GM18909 (cell line): ENCODE measurements around the gene HECTD4.
"Not testable (repeated sequence)": the region's sequence is repeated elsewhere in the genome, so short reads cannot be mapped to it uniquely, and the experiment has no call there.

ENCODE experiments used
- ATAC-seq: cut with Tn5 transposase; IDR thresholded peaks from one replicate; pipeline ENCODE4 v1.9.1; 2021; ENCODE audit warnings: mild to moderate bottlenecking; ENCODE audit not compliant: unreplicated experiment, poor library complexity

Gene HECTD4

GRCh38 chr12:112220628-112221027 is 161.6 kb downstream of the HECTD4 start:
- ATAC-seq = not testable (repeated sequence)

GRCh38 chr12:112219195-112219594 is 163.0 kb downstream of the HECTD4 start:
- no peak for ATAC-seq

- no peak for ATAC-seq
Observed at GRCh38 chr12:112218150-112218549, 164.1 kb downstream of the HECTD4 start.

GRCh38 chr12:112217647-112218046 is 164.6 kb downstream of the HECTD4 start:
- ATAC-seq = no peak

- ATAC-seq = no peak
Observed at GRCh38 chr12:112216223-112216622, 166.0 kb downstream of the HECTD4 start.

GRCh38 chr12:112214064-112214463 is 168.2 kb downstream of the HECTD4 start:
- ATAC-seq = no peak

- no peak for ATAC-seq
Observed at GRCh38 chr12:112208301-112208910, 173.8 kb downstream of the HECTD4 start.

- ATAC-seq = no peak
Observed at GRCh38 chr12:112207397-112207924, 174.8 kb downstream of the HECTD4 start.

GRCh38 chr12:112206944-112207343 is 175.3 kb downstream of the HECTD4 start:
- no peak for ATAC-seq

- no peak for ATAC-seq
Observed at GRCh38 chr12:112199136-112199535, 183.1 kb downstream of the HECTD4 start.

- no peak for ATAC-seq
Observed at GRCh38 chr12:112198120-112198733, 184.0 kb downstream of the HECTD4 start.

- no peak for ATAC-seq
Observed at GRCh38 chr12:112196196-112196875, 185.9 kb downstream of the HECTD4 start.

GRCh38 chr12:112194601-112195247 is 187.5 kb downstream of the HECTD4 start:
- ATAC-seq = no peak

- ATAC-seq = no peak
Observed at GRCh38 chr12:112192475-112192874, 189.8 kb downstream of the HECTD4 start.

GRCh38 chr12:112191840-112192321 is 190.3 kb downstream of the HECTD4 start:
- no peak for ATAC-seq

- ATAC-seq = no peak
Observed at GRCh38 chr12:112191201-112191600, 191.0 kb downstream of the HECTD4 start.

GRCh38 chr12:112190231-112191025 is 191.8 kb downstream of the HECTD4 start:
- no peak for ATAC-seq

- no peak for ATAC-seq
Observed at GRCh38 chr12:112188130-112188830, 194.0 kb downstream of the HECTD4 start.
